Prostate gland (tissue), 2 donors: ENCODE data around the gene LIPE.

Experiments
- POLR2AphosphoS5 ChIP-seq: sonication (generic); formaldehyde crosslinking; IDR thresholded peaks from one replicate; pipeline ENCODE4 v1.6.1; 2017; ENCODE audit warnings: antibody characterized with exemption
- TF ChIP-seq, protein P1 (sequence below), 4 experiments: fragments of 200-600 bp in 2 of 4; fragments of 450-650 bp in 2 of 4; sonication (generic) in 2 of 4; IDR thresholded peaks; 1 replicate in 3 of 4; 2 replicates in 1 of 4; pipeline ENCODE4 v1.5.1; 2016 to 2019; ENCODE audit warnings: antibody characterized with exemption in 4 of 4, mild to moderate bottlenecking in 2 of 4, moderate library complexity in 2 of 4

DNA sequence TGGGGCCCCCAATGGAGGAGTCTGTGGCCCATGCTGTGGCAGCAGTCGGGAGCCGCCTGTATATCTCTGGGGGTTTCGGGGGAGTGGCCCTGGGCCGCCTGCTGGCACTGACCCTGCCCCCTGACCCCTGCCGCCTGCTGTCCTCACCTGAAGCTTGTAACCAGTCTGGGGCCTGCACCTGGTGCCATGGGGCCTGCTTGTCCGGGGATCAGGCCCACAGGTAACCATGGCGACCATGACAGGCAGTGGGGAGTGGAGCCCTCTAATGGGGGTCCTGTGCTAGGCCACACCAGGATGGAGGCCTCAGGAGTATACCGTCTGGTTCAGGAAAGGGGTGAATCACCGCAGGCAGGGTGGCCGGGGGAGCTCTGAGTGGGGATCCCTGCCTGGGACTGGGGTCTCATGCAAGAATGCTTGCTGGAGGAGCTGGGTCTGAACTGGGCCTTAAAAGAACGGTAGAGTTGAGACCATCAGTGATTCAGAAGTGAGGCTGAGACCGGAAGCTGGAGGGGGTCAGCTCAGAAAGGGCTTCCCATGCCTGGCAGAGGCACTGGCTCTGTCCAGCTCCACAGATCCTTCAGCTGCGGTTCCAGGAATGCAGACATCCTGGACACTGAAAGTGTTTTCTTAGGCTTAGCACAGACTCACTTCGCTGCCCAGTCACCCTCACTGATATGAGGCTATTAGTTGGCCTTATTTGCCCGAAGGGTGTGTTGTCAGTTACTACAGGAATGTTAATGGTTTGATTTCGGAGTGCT is 66.2 kb downstream of the LIPE start:
- TF ChIP-seq POLR2AphosphoS5: no peak
- TF ChIP-seq, protein P1, sequence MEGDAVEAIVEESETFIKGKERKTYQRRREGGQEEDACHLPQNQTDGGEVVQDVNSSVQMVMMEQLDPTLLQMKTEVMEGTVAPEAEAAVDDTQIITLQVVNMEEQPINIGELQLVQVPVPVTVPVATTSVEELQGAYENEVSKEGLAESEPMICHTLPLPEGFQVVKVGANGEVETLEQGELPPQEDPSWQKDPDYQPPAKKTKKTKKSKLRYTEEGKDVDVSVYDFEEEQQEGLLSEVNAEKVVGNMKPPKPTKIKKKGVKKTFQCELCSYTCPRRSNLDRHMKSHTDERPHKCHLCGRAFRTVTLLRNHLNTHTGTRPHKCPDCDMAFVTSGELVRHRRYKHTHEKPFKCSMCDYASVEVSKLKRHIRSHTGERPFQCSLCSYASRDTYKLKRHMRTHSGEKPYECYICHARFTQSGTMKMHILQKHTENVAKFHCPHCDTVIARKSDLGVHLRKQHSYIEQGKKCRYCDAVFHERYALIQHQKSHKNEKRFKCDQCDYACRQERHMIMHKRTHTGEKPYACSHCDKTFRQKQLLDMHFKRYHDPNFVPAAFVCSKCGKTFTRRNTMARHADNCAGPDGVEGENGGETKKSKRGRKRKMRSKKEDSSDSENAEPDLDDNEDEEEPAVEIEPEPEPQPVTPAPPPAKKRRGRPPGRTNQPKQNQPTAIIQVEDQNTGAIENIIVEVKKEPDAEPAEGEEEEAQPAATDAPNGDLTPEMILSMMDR (IDR thresholded peaks at IDR 0.05): no peak
